Psoas muscle (tissue), 8 donors: ENCODE results near the gene SNTN. TPM values are rescaled to one million over a fixed set of nuclear protein-coding genes. Genes with fewer than 3 reads are reported as not detected.
"Not testable (repeated sequence)": the region's sequence is repeated elsewhere in the genome, so short reads cannot be mapped to it uniquely, and the experiment has no call there.

Source experiments
- ATAC-seq, 4 donors: fragments of 200-7000 bp; cut with Tn5 transposase; one replicate each; pipeline ENCODE4 v1.9.1; 2020; ENCODE audit warnings: moderate library complexity in 3 of 4, mild to moderate bottlenecking in 2 of 4
- DNase-seq, 2 donors: peaks; one replicate each; pipeline ENCODE4 v3.0.0-alpha.2; 2020
- H3K27ac ChIP-seq: fragments of 200-600 bp; one replicate; pipeline ENCODE4 v1.8.0; 2022
- H3K27me3 ChIP-seq, 3 donors: fragments of 200-600 bp in 1 of 3; one replicate each; pipeline versions ENCODE4 v1.6.1 to v1.8.0; 2013 to 2022; ENCODE audit warnings: low read length in 2 of 3, mild to moderate bottlenecking in 2 of 3, moderate library complexity in 1 of 3; ENCODE audit not compliant: insufficient read depth in 3 of 3
- H3K36me3 ChIP-seq, 2 donors: fragments of 200-600 bp in 1 of 2; one replicate each; pipeline versions ENCODE4 v1.6.1 to v1.8.0; 2013 to 2022; ENCODE audit warnings: low read depth in 1 of 2, mild to moderate bottlenecking in 1 of 2, moderate library complexity in 1 of 2; ENCODE audit not compliant: insufficient read depth in 1 of 2
- H3K4me1 ChIP-seq: fragments of 200-600 bp; one replicate; pipeline ENCODE4 v1.8.0; 2022
- H3K4me3 ChIP-seq: fragments of 200-600 bp; one replicate; pipeline ENCODE4 v1.8.0; 2022; ENCODE audit warnings: mild to moderate bottlenecking
- H3K9me3 ChIP-seq: fragments of 200-600 bp; one replicate; pipeline ENCODE4 v1.8.0; 2022
- WGBS, 3 donors: extraction: QIAGEN DNeasy Blood & Tissue Kit; methylation state at CpG; one replicate each; pipeline versions ENCODE4 v1.1.6 to v1.1.7; 2013; 5-methylcytosine and 5-hydroxymethylcytosine counted together
- intact Hi-C, 2 donors: fragments of 100-400 bp; cut with DNase I; formaldehyde crosslinking; loops; one replicate each; pipeline versions ENCODE4 v1.11.0 to v1.14.2; 2022
- polyA plus RNA-seq, 3 donors: library from polyadenylated mRNA; stranded (reverse); fragments of 200-250 nt; gene quantifications; one replicate each; pipeline ENCODE4 v1.2.3, GENCODE V29; 2013
- total RNA-seq, 4 donors: library from RNA; stranded (reverse); fragmentation: NEBNext Ultra II Directional in 2 of 4; extraction: Animal tissue kit (Norgen Biotek cat#: 25700) in 2 of 4; gene quantifications; one replicate each; pipeline versions ENCODE4 v1.2.1 to v1.2.4, GENCODE V29; 2021 to 2023
- TF ChIP-seq, protein P1 (sequence below): fragments of 200-600 bp; IDR thresholded peaks from one replicate; pipeline ENCODE4 v1.8.0; 2022; ENCODE audit warnings: antibody characterized with exemption
- donor health status: healthy with polysubstance abuse.
- donor health status: DM: no; HTN: no; CAD: no; lungs with moderate emphysema.
- donor health status: Bipolar disorder and iron deficiency.
- donor health status: healthy.
- donor health status: DM: yes; HTN: yes; CAD: no.
- donor health status: DM: no; HTN: no; CAD: no.
- donor health status: DM: no; HTN: no; CAD: no.
- donor health status: DM: yes; HTN: yes; CAD: no.

SNTN gene
- total and polyA plus RNA-seq, 7 donors, result not detected

DNA sequence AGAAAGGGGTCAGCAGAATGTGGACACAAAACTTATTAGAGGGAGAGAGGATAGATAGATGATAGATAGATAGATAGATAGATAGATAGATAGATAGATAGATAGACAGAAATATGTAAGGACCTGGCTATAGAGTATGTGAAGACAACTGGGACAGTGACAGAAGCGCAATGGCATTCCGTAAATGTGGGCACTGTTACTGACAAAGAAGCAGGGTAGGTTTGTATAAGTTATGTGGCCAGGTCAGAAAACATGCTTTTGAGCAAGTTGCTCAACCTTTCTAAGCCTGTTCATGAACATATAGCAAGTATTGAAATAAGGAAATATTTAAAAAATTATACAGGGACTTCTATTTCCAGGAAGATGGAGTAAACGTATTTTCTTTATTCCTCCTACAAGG is 17.3 kb upstream of the SNTN start:
- H3K27me3 ChIP-seq, result no peaks in the 10 kb centered on the region
- no peak overlapping the region for H3K27ac ChIP-seq
- ATAC-seq (no peak), DNase-seq (no peak)
- TF ChIP-seq, protein P1, sequence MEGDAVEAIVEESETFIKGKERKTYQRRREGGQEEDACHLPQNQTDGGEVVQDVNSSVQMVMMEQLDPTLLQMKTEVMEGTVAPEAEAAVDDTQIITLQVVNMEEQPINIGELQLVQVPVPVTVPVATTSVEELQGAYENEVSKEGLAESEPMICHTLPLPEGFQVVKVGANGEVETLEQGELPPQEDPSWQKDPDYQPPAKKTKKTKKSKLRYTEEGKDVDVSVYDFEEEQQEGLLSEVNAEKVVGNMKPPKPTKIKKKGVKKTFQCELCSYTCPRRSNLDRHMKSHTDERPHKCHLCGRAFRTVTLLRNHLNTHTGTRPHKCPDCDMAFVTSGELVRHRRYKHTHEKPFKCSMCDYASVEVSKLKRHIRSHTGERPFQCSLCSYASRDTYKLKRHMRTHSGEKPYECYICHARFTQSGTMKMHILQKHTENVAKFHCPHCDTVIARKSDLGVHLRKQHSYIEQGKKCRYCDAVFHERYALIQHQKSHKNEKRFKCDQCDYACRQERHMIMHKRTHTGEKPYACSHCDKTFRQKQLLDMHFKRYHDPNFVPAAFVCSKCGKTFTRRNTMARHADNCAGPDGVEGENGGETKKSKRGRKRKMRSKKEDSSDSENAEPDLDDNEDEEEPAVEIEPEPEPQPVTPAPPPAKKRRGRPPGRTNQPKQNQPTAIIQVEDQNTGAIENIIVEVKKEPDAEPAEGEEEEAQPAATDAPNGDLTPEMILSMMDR, result no peak
- intact Hi-C loops, result no loop called here
- H3K4me1 ChIP-seq, result no peaks in the 10 kb centered on the region
- H3K36me3 ChIP-seq, result no peaks in the 10 kb centered on the region
- H3K9me3 ChIP-seq, result no peaks in the 10 kb centered on the region
- 82 to 88% (median 85%) methylated on average over 3 of the region's 3 CpGs for WGBS, 3 donors
- H3K4me3 ChIP-seq, result no peak overlapping the region

DNA sequence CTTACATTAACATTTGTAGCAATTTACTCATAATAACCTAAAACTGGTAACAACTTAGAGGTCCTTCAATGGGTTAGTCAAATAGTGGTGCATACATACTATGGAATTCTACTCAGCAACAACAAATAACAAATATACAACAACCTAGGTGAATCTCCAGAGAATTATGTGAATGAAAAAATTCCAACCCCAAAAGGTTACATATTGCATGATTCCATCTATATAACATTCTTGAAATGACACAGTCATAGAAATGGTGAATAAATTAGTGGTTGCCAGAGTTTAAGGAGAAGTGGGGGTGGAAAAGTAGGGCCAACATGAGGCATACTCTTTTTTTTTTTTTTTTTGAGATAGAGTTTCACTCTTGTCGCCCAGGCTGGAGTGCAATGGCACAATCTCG is 12.7 kb upstream of the SNTN start:
- DNase-seq, result no peak
- Histone ChIP-seq H3K4me1 (no peaks in the 10 kb centered on the region), H3K27me3 (no peaks in the 10 kb centered on the region), H3K36me3 (no peaks in the 10 kb centered on the region), H3K9me3 (no peaks in the 10 kb centered on the region), H3K4me3 (no peak overlapping the region), H3K27ac (no peak overlapping the region)
- intact Hi-C loops, result no loop called here
- TF ChIP-seq, protein P1, result no peak
- WGBS, 3 donors, result 69 to 72% (median 69%) methylated on average over 2 of the region's 2 CpGs
- ATAC-seq, result no peak

- no peaks in the 10 kb centered on the region for H3K9me3 ChIP-seq
- no peak overlapping the region for H3K4me3 ChIP-seq
- H3K36me3 ChIP-seq, result no peaks in the 10 kb centered on the region
- TF ChIP-seq, protein P1, result no peak
- no peaks in the 10 kb centered on the region for H3K4me1 ChIP-seq
- 42 to 85% (median 84%) methylated on average over 1 of the region's 1 CpG for WGBS, 3 donors
- intact Hi-C loops, result no loop called here
- ATAC-seq (no peak), DNase-seq (no peak)
- no peak overlapping the region for H3K27ac ChIP-seq
- H3K27me3 ChIP-seq, result no peaks in the 10 kb centered on the region
These were observed 10.0 kb upstream of the SNTN start for GRCh38 chr3:63642488-63642887.

DNA sequence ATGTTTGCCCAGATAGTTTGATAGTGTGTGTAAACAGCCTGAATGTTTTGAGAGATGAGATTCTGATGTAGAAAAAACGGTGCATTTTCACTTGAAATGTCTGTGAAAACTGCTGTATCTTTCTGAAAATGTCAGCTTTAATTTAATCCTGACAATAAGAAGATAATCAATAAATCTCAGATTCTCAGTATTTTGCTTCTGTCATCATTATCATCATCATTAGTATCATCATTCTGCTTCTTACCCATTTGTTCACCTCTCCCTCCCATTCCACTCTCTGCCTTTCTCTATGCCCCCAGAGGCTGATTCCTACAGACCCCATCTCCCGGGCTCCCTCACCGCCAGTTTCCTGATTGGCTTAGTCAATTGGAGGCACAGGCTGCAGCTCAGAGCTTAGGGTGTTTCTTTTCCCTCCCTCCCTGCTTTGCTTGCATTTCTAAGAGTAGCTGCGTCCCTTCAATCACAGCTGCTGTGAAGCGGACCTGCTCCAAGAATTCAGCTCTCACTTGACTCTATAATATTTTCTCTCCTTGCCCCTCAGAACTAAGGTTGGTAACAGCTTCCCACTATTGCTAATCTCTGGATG is 8.2 kb upstream of the SNTN start:
- Histone ChIP-seq H3K4me3 (no peak overlapping the region), H3K27me3 (no peaks in the 10 kb centered on the region), H3K4me1 (no peaks in the 10 kb centered on the region), H3K27ac (no peak overlapping the region), H3K9me3 (no peaks in the 10 kb centered on the region), H3K36me3 (no peaks in the 10 kb centered on the region)
- ATAC-seq, result no peak
- TF ChIP-seq, protein P1, result no peak
- DNase-seq, result no peak
- 41 to 46% (median 44%) methylated on average over 5 of the region's 5 CpGs for WGBS, 3 donors
- intact Hi-C loops, result no loop called here

DNA sequence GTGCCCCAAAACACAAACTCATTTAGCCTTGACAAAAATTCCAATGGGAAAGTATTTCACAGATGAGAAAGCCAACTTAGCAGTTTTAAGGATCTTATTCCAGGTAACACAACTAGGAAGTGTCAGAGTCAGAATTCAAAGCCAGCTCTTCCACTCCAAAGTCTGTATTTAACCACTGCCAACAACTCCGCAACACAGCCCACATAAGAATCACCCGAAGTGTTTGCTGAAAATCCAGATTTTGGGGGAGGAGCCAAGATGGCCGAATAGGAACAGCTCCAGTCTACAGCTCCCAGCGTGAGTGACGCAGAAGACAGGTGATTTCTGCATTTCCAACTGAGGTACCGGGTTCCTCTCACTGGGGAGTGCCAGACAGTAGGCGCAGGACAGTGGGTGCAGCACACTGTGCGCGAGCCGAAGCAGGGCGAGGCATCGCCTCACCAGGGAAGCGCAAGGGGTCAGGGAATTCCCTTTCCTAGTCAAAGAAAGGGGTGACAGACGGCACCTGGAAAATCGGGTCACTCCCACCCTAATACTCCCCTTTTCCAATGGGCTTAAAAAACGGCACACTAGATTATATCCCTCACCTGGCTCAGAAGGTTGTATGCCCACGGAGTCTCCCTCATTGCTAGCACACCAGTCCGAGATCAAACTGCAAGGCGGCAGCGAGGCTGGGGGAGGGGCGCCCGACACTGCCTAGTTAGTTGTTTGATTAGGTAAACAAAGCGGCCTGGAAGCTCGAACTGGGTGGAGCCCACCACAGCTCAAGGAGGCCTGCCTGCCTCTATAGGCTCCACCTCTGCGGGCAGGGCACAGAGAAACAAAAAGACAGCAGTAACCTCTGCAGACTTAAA is 7.3 kb upstream of the SNTN start:
- ATAC-seq, intact Hi-C loops, H3K4me3 ChIP-seq, H3K27me3 ChIP-seq, H3K27ac ChIP-seq, H3K36me3 ChIP-seq, H3K4me1 ChIP-seq, H3K9me3 ChIP-seq, DNase-seq: not testable (repeated sequence)
- WGBS, 3 donors, result 60 to 67% (median 62%) methylated on average over 25 of the region's 25 CpGs
